HEK293T (cell line): Measurements from ENCODE around the gene SLC7A10.

Source experiments
- BHLHE40 ChIP-seq: fragments of 450-650 bp; IDR thresholded peaks from 2 replicates; pipeline ENCODE4 v1.6.1; 2016; ENCODE audit warnings: mild to moderate bottlenecking, moderate library complexity, borderline replicate concordance
- ELF4 ChIP-seq: fragments of 450-650 bp; IDR thresholded peaks from 2 replicates; pipeline ENCODE4 v1.6.1; 2017; ENCODE audit warnings: antibody characterized with exemption
- FOXA1 ChIP-seq: fragments of 450-650 bp; IDR thresholded peaks from 2 replicates; pipeline ENCODE4 v1.6.1; 2016; ENCODE audit warnings: mild to moderate bottlenecking
- FOXM1 ChIP-seq: fragments of 450-650 bp; IDR thresholded peaks from 2 replicates; pipeline ENCODE4 v1.6.1; 2017; ENCODE audit warnings: mild to moderate bottlenecking, borderline replicate concordance
- HDGF ChIP-seq: fragments of 450-650 bp; IDR thresholded peaks from 2 replicates; pipeline ENCODE4 v1.6.1; 2017; ENCODE audit warnings: antibody characterized with exemption, borderline replicate concordance
- L3MBTL2 ChIP-seq: fragments of 450-650 bp; conservative IDR thresholded peaks from 2 replicates; pipeline ENCODE4 v1.6.1; 2016; ENCODE audit warnings: mild to moderate bottlenecking
- NFRKB ChIP-seq: fragments of 450-650 bp; IDR thresholded peaks from 2 replicates; pipeline ENCODE4 v1.6.1; 2016; ENCODE audit warnings: mild to moderate bottlenecking, moderate library complexity
- SP1 ChIP-seq: fragments of 450-650 bp; IDR thresholded peaks from 2 replicates; pipeline ENCODE4 v1.6.1; 2017
- TARDBP ChIP-seq: fragments of 450-650 bp; IDR thresholded peaks from 2 replicates; pipeline ENCODE4 v1.6.1; 2016
- TF ChIP-seq, protein P1 (sequence below): fragments of 450-650 bp; IDR thresholded peaks from 2 replicates; pipeline ENCODE4 v1.6.1; 2016

DNA sequence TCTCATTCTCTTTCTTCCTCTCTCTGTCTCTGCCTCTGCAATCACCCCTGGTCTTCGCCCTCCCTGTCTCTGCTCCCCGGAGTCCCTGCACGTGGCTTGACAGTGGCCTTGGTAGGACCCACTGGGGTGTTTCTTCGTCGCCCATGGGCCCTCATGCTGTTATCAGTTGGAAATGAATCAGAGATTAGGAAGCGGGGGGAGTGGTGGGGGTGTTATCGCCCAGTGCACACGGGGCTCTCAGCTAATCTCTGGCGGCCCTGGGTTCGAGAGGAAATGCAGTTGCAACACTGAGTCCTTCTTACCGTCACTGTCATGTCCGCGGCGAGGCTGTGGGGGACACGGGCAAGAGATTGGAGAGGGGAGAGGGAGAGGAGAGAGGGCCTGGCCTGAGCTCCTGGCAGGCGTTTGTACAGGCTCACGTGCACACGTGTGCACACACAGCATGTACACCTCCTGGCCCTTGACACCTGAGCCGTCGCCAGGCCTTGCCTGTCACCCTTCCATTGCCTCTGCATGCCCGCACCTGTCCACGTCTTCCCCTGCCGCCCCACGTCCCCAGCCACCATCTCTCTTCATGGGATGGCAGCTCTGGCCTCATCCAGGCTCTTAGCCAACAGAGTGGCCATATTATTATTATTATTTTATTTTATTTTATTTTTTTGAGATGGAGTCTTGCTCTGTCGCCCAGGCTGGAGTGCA, 37.8 kb upstream of the SLC7A10 start:
- TF ChIP-seq BHLHE40 (no peak), FOXA1 (no peak), SP1 (no peak), TARDBP (no peak), ELF4 (no peak), L3MBTL2 (no peak), NFRKB (no peak), FOXM1 (no peak), HDGF (no peak)
- TF ChIP-seq, protein P1, sequence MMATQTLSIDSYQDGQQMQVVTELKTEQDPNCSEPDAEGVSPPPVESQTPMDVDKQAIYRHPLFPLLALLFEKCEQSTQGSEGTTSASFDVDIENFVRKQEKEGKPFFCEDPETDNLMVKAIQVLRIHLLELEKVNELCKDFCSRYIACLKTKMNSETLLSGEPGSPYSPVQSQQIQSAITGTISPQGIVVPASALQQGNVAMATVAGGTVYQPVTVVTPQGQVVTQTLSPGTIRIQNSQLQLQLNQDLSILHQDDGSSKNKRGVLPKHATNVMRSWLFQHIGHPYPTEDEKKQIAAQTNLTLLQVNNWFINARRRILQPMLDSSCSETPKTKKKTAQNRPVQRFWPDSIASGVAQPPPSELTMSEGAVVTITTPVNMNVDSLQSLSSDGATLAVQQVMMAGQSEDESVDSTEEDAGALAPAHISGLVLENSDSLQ = no peak
